SU-DHL-6 (cell line): ENCODE results near the gene FAM187B.

Source experiments
- EZH2phosphoT487 ChIP-seq: fragments of 200-600 bp; sonication (generic), shearing (Covaris generic); conservative IDR thresholded peaks from 2 replicates; pipeline ENCODE4 v1.6.1; 2018; ENCODE audit warnings: mild to moderate bottlenecking, antibody characterized with exemption, low read length, moderate library complexity, mixed read lengths
- TF ChIP-seq, protein P1 (sequence below): fragments of 200-600 bp; sonication (generic); IDR thresholded peaks from one replicate; pipeline ENCODE4 v1.5.1; 2017; ENCODE audit warnings: antibody characterized with exemption, mild to moderate bottlenecking, low read length, moderate library complexity; ENCODE audit not compliant: insufficient read depth, poor library complexity, severe bottlenecking

DNA sequence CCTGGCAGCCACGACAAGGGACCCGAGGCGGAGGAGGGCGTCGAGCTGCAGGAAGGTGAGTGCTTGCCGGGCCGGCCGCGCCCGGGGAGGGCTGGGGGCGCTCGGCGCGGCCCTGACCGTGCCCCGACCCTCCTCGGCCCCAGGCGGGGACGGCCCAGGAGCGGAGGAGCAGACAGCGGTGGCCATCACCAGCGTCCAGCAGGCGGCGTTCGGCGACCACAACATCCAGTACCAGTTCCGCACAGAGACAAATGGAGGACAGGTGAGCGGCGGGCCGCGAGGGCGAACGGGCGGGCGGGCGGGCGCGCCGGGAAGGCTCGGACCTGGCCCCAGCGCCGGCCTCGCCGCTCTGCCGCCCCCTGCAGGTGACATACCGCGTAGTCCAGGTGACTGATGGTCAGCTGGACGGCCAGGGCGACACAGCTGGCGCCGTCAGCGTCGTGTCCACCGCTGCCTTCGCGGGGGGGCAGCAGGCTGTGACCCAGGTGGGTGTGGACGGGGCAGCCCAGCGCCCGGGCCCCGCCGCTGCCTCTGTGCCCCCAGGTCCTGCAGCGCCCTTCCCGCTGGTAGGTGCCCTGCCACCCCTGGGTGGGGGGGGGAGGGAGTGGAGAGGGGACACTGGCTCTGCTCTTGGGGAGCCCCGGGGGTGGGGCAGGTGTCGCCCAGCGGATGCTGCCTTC is 41.0 kb upstream of the FAM187B start:
- TF ChIP-seq, protein P1, sequence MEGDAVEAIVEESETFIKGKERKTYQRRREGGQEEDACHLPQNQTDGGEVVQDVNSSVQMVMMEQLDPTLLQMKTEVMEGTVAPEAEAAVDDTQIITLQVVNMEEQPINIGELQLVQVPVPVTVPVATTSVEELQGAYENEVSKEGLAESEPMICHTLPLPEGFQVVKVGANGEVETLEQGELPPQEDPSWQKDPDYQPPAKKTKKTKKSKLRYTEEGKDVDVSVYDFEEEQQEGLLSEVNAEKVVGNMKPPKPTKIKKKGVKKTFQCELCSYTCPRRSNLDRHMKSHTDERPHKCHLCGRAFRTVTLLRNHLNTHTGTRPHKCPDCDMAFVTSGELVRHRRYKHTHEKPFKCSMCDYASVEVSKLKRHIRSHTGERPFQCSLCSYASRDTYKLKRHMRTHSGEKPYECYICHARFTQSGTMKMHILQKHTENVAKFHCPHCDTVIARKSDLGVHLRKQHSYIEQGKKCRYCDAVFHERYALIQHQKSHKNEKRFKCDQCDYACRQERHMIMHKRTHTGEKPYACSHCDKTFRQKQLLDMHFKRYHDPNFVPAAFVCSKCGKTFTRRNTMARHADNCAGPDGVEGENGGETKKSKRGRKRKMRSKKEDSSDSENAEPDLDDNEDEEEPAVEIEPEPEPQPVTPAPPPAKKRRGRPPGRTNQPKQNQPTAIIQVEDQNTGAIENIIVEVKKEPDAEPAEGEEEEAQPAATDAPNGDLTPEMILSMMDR: peak; percentile 57
- no peak for TF ChIP-seq EZH2phosphoT487
